NCI-H510A treated with DMSO at 0.1 percent for 48 hours (cell line): ENCODE data around the gene PKP3.
"Not testable (repeated sequence)": the region's sequence is repeated elsewhere in the genome, so short reads cannot be mapped to it uniquely, and the experiment has no call there.

Experiments
- DNase-seq: peaks from one replicate; lab custom pipeline; 2025; lab: John Stamatoyannopoulos, UW

PKP3 gene

GRCh38 chr11:429931-430456, 36.0 kb downstream of the PKP3 start:
- DNase-seq, result no peak

DNA sequence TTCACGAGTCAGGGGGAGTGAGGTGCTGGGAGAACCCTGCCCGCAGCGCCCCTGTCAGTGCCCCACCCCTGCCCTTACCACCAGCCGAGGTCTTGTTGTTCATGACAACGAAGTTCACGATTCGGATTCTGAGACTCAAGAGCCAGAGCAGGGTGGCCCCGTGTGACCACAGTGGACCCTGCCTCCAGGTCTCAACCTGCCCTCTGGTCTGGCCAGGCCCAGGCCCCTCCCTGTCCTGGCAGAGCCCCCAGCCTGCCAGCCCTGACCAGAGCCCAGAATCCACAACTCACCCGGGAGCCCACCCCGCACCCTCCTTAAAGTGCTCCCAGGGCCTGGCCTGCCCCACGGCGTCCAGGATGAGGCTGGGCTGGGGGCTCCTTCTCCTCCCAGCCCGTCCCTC, 37.9 kb downstream of the PKP3 start:
- DNase-seq, result no peak

DNA sequence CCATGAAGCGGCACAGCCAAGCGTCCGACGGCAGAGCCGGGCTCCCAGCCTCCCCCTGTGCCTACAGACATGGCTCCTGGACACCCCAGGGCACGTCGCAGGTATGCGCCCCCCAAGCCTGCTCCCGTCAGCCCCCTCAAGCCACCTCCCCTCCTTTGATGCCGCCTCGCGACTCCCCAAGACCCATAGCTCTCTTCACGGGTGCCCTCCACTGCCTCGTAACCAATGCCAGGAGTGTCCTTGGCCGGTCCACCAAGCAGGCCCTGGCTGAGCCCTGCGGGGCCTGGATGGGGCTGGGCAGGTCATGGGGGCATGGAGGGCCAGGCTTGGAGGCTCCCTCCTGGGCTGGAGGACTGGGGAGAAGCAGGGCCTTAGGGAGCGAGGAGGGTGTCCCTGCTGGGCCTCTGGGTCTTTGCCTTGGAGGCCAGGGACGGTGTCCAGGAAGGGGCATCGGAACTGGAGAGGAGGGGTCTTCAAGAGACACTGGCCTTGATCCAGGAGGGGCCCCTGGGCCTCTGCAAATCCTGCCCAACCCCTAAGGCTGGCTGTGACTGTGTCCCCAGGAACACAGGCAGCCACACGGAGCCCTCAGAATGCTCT, 38.6 kb downstream of the PKP3 start:
- DNase-seq, result no peak

DNA sequence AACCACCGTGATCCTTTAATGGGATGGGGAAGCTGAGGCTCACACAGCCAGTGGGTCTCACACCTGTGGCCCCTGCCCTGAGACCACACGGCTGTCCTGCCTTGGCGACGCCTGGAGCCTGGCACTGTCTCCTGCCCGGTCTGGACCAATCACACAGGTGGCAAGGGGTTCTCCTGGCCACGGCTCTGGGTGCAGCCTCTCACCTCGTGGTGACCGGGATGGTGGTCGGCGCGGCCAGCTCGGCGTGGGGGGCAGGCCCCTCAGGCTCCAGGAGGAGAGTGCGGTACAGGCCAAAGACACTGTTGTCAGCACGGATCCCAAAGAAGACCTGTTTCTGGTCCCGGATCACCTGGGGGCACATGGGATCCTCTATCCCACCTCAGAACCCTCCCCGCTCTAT, 39.1 kb downstream of the PKP3 start:
- DNase-seq, result no peak

GRCh38 chr11:433641-434040, 39.6 kb downstream of the PKP3 start:
- no peak for DNase-seq

- no peak for DNase-seq
Observed at GRCh38 chr11:434496-434895, 40.5 kb downstream of the PKP3 start.

- not testable (repeated sequence) for DNase-seq
Observed at GRCh38 chr11:434999-435740, 41.2 kb downstream of the PKP3 start.

DNA sequence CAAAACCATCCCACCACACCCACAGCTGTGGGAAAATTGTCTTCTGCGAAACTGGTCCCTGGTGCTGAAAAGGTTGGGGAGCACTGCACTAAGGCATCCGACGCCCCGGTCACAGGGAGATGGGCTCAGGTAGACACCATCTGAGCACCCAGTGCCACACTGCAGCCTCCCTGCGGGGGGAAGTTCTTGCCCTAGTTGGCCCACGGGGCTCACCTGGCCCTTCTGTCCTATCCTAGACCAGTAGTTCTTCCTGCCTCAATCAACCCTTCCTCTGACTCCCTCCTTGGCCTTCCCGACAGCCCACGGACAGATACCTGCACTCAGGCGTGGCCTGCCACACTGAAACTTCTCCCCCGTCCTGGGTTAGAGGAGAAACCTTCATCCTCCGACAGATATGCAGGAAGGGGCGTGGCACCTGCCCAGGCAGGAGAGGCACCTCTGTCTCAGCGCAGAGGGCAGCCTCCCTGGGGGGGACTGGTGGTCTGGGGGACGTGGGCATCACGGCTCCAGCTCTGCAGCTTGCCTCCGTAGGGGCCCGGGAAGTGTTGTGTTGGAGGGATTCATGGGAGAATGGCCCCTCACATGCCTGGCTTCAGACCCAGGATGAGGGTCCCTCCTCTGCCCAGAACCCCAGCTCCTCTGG, 43.3 kb downstream of the PKP3 start:
- DNase-seq, result no peak

DNA sequence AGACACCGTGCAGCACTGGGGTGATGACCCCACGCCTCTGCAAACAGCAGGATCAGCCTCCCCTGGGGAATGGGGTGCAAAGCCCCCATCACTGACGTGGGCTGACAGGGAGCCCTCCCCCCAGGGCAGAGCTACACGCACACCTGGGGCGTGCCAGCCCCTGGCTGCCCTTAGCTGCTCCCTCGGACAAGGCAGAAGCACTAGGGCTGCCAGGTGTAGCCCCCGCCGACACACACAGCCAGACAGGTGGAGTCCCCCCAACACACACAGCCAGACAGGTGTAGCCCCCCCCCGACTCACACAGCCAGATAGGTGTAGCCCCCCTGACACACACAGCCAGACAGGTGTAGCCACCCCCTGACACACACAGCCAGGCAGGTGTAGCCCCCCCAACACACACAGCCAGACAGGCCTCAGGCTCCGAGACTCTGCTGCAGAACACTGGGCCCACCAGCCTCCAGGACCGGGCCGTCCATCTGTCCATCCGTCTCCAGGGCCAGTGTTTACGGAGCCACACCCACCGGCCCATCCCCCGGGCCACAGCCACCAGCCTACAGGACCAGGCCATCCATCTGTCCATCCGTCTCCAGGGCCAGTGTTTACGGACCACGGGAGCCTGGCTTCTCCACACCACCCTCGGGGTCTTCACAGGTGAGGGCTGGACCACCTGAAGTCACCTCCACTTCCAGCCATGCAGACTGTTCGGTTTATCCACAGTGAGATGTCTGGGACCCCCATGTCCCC, 44.3 kb downstream of the PKP3 start:
- DNase-seq, result no peak

DNA sequence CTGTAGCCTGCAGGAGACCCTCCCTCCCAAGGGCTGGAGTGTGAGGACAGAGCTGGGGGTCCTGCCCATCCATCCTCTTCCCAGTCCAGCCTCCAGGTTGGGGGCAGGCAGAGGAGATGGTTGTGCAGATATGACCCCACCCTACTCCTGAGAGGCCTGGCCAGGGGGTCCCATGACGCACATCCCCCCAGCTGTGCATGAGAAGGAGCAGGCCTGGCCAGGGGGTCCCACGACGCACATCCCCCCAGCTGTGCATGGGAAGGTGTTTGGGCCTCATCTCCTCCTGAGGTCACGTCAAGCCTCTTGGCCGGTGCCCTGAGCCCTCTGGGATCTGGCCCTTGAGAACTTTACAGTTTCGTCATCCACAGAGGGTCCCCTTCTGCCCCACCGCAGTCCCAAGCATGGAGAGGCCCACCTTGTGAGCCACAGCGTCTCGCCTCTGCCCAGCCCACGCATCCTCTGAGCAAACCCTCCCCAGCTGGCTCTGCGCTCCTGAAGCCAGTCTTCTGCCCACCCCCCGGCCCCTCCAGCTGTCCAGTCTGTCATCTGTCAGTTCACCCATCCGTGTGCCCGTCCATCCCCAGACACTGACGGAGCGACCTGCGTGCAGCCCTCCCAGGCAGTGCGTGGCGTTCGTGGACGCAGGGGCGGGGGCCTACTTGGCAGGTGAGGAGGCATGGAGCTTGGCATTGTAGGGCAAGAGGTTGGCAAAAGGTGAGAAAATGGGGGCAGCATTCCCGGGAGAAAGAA, 45.5 kb downstream of the PKP3 start:
- DNase-seq, result no peak

DNA sequence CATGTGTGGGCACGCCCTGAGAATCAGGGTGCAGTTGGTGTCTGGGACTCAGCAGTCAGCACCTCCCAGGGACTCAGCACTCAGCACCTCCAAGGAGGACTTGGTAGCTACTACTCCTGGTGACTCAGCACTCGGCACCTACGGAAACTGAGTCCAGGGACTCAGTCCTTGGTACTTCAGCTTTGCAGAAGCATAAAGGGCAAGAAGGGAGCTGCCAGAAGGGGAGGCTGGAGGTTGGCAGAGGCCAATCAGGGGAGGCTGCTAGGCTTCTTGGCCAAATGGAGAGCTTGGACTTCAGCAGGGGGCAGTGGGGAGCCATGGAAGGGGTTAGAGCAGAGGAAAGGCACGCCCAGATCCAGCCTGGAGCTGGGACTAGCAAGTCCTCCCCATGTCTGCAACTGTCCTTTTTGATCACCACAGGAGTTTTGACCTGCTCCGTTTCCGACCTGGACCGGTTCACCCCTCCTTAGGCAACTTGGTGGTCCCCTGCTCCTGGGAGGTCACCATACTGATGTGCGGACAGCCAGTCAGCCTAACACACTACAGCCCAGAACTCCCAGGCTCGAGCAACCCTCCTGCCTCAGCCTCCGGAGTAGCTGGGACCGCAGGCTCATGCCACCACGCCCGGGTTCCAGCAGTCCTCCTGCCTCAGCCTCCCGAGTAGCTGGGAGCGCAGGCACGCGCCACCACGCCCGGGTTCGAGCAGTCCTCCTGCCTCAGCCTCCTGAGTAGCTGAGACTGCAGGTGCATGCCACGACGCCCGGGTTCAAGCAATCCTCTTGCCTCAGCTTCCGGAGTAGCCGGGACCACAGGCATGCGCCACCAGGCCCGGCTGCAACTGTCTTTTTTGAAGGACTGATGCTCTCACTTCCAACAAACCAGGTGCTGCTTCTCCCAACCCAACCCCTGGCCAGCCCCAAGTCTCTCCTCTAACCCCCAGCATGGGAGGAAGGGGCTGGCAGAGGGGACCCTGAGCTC, 46.3 kb downstream of the PKP3 start:
- DNase-seq, result no peak

DNA sequence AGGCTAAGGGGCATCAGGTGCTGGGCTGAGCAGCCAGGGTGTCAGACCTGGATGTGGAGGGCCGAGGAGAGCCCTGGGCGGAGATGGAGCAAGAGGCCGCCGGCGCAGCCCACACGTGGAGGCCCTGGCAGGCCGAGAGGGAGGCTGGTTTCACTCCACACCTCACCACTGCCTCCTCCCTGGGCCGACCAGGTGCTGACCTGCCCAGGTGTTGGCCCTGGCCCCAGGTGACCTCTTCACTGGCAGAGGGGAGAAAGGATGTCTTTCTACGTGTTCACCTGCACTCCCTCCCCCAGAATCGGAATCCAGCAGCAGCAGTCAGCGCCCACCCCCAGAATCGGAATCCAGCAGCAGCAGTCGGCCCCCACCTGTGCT, 47.0 kb downstream of the PKP3 start:
- no peak for DNase-seq

DNA sequence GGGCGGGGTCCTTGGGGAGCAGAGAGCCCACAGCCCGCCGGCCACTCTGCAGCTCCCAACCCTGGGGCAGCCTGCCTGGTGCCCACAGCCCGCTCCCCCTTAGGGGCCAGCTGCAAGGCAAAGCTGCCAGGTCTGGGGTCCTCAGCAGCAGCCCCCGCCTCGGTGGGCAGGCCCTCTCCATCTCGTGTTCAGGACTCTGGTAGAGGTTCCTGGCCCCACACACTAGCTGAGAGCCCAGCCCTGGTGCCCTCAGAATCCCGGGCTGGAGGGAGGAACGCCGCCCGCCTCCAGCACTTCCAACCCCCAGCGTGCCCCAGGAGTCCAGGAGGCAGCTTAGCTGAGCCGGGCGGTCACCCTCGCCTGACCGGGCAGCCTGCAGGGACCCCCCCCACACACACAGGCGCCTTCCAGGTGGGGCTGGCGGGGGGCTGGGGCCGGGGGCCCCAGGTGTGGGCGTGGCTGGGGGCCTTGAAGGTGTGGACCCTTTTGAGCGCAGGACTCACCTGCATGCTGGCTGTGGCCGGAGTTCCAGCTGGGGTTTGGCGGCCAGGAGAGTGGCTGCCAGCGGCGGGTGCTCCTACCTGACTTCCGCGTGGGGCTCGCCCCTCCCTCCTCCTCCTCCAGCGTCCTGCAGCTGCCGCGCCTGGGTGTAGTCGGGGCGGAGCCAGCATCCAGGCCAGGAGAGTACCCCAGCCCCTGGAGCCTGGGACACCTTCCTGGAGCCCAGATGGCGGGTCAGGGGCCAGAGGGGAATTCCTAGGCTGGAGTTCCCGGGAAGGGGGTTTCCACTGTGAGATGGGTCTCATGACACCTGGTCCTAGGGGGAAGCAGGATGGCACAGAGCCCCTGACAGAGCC, 47.6 kb downstream of the PKP3 start, which contains the start of gene ANO9:
Gene ANO9, minus strand, starts transcription at position 594 of the 857 bp plus-strand sequence. Its CDS starts 85 bp downstream, at position 509.
- peak; percentile 48 for DNase-seq

GRCh38 chr11:442611-443081, 48.6 kb downstream of the PKP3 start:
- DNase-seq, result no peak

GRCh38 chr11:443542-444199, 49.7 kb downstream of the PKP3 start:
- DNase-seq, result peak; percentile 61

DNA sequence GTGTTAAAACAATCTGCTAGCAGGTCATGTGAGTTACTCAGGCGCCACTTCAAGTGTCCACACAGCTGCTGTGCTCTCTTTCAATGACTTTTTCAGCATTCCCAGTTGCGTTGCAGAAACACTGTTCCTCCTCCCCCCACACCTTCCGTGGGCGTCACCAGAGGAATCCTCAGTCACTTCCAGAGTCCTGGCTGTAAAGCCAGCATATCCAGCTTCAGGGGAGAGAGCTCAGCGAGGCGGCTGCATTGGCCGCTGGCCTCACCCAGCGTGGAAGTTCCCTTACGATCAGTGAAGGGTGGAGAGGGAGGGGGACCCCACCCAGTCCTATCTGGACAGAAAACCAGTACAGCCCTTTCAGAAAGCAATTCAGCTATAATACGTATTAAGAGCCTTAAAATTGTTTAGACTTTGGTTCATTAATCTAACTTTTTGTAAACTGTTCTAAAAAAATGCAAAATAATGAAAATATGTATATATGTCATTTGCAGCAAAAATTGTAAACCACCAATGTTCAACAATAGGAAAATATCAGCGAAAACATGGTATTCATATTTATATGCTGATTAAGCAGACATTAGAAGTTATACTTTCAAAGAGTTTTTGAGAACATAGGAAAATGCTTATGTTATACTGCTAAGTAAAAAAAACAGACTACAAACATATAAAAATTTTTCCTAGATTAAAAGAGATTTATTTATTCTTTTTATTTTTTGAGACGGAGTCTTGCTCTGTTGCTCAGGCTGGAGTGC, 50.6 kb downstream of the PKP3 start:
- peak; percentile 62 for DNase-seq

- no peak for DNase-seq
Observed at GRCh38 chr11:445765-446588, 52.0 kb downstream of the PKP3 start.
